Measurements from ENCODE around the gene CROCC2. TPM values are rescaled to one million over a fixed set of nuclear protein-coding genes. Genes with fewer than 3 reads are reported as not detected.

The CROCC2 gene
- total and polyA plus RNA-seq, 10 of the 15 experiments (the other 5 are each of a cell fraction or from before 2014, with no cell fraction given), result not detected

DNA sequence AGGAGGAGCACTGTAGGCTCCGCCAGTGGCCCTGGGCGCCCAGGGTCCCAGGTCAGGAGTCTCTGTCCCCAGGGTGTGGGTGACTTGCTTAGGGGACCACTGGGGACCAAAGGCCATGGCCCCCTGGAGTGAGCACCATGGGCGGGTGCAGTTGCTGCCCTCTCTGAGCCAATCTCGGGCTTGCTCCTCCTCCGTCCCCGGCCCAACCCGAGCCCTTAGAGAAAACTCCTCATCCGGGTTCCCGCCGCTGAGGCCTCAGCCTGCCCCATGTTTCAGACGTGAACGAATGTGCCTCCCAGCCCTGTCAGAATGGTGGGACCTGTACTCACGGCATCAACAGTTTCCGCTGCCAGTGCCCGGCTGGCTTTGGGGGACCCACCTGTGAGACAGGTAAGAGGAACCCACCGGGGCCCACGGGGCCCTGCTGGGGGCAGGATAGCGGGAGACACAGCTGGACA, 130.9 kb downstream of the CROCC2 start (continued):
- TF ChIP-seq ZNF274 (IDR thresholded peaks at IDR 0.05; ENCODE audit: insufficient read depth, insufficient read length) (no peak), IKZF1 (conservative IDR thresholded peaks at IDR 0.05) (no peak), SREBF1 (IDR thresholded peaks at IDR 0.05; ENCODE audit: low read length) (no peak), JUNB (IDR thresholded peaks at IDR 0.05) (no peak), STAT3 (IDR thresholded peaks at IDR 0.05; ENCODE audit: low read depth, low read length) (no peak), NR2C2 (IDR thresholded peaks at IDR 0.05; ENCODE audit: borderline replicate concordance, control insufficient read depth, insufficient read length, low read depth) (no peak), PAX8 (IDR thresholded peaks at IDR 0.05) (no peak), SIN3A (IDR thresholded peaks at IDR 0.05; ENCODE audit: low read depth, low read length) (0 out of 2 replicates have a peak, but pooled peaks have one; percentile 43), HCFC1 (IDR thresholded peaks at IDR 0.05; ENCODE audit: low read length) (no peak), EED (IDR thresholded peaks at IDR 0.05; ENCODE audit: low read depth) (no peak), POLR2A (IDR thresholded peaks at IDR 0.05; ENCODE audit: low read depth, low read length) (peak; percentile 54; the same call in 1 of the 2 replicates), NFXL1 (IDR thresholded peaks at IDR 0.05; ENCODE audit: borderline replicate concordance) (no peak), ETV6 (conservative IDR thresholded peaks at IDR 0.05 in 1 of 2, IDR thresholded peaks at IDR 0.05 in 1 of 2; ENCODE audit: borderline replicate concordance in 1 of 2, low read depth in 1 of 2) (no peak)
- TF ChIP-seq, protein P1, sequence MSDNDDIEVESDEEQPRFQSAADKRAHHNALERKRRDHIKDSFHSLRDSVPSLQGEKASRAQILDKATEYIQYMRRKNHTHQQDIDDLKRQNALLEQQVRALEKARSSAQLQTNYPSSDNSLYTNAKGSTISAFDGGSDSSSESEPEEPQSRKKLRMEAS (IDR thresholded peaks at IDR 0.05; ENCODE audit: low read depth, low read length), result no peak; the same call in 1 of the 2 replicates
- TF ChIP-seq, protein P2, sequence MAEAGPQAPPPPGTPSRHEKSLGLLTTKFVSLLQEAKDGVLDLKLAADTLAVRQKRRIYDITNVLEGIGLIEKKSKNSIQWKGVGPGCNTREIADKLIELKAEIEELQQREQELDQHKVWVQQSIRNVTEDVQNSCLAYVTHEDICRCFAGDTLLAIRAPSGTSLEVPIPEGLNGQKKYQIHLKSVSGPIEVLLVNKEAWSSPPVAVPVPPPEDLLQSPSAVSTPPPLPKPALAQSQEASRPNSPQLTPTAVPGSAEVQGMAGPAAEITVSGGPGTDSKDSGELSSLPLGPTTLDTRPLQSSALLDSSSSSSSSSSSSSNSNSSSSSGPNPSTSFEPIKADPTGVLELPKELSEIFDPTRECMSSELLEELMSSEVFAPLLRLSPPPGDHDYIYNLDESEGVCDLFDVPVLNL (IDR thresholded peaks at IDR 0.05; ENCODE audit: low read depth, low read length), result no peak

Measured in GM12878 (cell line).